ENCODE measurements around the gene TXNRD2.

The TXNRD2 gene

GRCh38 chr22:19862619-19863246, 78.9 kb downstream of the TXNRD2 start:
- no peak for DNase-seq (ENCODE audit: low spot score)

- DNase-seq (ENCODE audit: low spot score), result no peak
These were observed 81.6 kb downstream of the TXNRD2 start for GRCh38 chr22:19859861-19860510.

GRCh38 chr22:19857382-19857781, 84.2 kb downstream of the TXNRD2 start:
- DNase-seq (ENCODE audit: low spot score), result no peak

- peak; percentile 89 for DNase-seq (ENCODE audit: low spot score)
These were observed 85.9 kb downstream of the TXNRD2 start for GRCh38 chr22:19855504-19856409.

GRCh38 chr22:19854778-19855503, 86.7 kb downstream of the TXNRD2 start, which contains the start of the genes GNB1L and RTL10:
Gene GNB1L, minus strand, starts transcription at chr22:19854874. Its CDS starts 33,519 bp downstream, at chr22:19821355.
Gene RTL10, minus strand, starts transcription at chr22:19854874. Its CDS starts 2,613 bp downstream, at chr22:19852261.
- DNase-seq (ENCODE audit: low spot score), result peak; percentile 95

- no peak for DNase-seq (ENCODE audit: low spot score)
These were observed 87.5 kb downstream of the TXNRD2 start for GRCh38 chr22:19853879-19854777.

GRCh38 chr22:19853058-19853878, 88.3 kb downstream of the TXNRD2 start:
- no peak for DNase-seq (ENCODE audit: low spot score)

GRCh38 chr22:19852177-19852781, 89.3 kb downstream of the TXNRD2 start:
- no peak for DNase-seq (ENCODE audit: low spot score)

GRCh38 chr22:19851291-19852176, 90.1 kb downstream of the TXNRD2 start:
- DNase-seq (ENCODE audit: low spot score), result no peak

- DNase-seq (ENCODE audit: low spot score), result no peak
These were observed 90.9 kb downstream of the TXNRD2 start for GRCh38 chr22:19850763-19851109.

GRCh38 chr22:19849835-19850762, 91.5 kb downstream of the TXNRD2 start:
- DNase-seq (ENCODE audit: low spot score), result no peak

GRCh38 chr22:19848298-19849224, 93.1 kb downstream of the TXNRD2 start:
- no peak for DNase-seq (ENCODE audit: low spot score)

- DNase-seq (ENCODE audit: low spot score), result no peak
These were observed 94.3 kb downstream of the TXNRD2 start for GRCh38 chr22:19847345-19847632.

- no peak for DNase-seq (ENCODE audit: low spot score)
These were observed 94.8 kb downstream of the TXNRD2 start for GRCh38 chr22:19846620-19847344.

- DNase-seq (ENCODE audit: low spot score), result no peak
These were observed 96.4 kb downstream of the TXNRD2 start for GRCh38 chr22:19845054-19845722.
